ENCODE results near the gene MEX3D.
A peak's percentile ranks its signal among the peaks of the same experiment; 100 is the strongest.

The MEX3D gene

DNA sequence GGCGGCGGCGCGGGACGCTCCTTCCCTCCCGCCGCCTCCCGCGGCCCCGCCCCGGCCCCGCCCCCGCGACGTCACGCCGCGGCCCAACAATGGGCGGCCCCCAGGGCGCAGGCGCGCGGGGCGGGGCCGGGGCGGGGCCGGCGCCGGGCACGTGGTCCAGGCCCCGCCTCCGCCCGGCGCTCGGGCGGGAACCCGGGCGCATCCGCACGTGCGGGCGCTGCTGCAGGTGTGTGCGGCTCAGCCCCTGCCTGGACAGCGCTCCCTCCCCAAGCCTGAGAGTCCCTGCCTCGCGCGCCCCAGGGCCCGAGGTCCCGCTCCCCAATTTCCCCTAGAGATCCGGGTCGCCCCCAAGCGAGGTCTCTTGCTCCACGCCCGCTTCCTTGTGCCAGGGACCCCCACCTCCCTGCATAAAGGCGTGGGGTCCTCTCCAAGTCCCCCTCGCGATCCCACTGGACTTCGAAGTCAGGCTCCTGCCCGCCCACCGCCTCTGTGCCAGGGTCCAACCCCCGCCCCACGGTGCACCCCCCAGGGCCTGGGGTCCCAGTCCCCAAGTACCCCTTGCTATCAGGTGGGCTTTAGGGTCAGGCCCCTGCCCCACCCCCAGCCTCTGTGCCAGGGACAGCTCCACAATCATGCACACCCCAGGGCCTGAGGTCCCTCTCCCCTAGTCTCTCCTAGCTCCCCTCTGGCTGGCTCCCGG lies at the start of gene MEX3D:
MEX3D (minus strand) TSS at position 6 of the 700 bp plus-strand sequence. CDS start 267 bp downstream, outside the sequence.
- peak; percentile 71 for DNase-seq (ENCODE audit: low read depth)

DNA sequence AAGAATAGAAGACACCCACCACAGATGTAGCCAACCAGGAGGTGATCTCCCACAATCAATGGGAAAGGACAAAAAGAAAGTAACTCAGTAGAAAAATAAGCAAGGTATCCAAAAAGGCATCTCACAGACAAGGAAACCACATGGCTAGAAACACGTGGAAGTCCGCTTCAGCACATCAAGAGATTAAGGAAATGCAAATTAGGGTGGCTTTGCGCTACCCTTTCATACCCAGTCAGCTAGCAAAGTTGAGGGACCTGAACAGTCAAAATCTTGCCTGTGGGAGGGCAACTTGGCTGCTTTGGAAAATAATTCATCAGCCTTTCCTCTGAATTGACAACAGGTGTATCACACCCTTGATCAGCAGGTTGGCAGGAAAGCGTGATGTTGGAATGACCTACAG lies 48.8 kb upstream of the MEX3D start:
- DNase-seq (ENCODE audit: low read depth): no peak

DNA sequence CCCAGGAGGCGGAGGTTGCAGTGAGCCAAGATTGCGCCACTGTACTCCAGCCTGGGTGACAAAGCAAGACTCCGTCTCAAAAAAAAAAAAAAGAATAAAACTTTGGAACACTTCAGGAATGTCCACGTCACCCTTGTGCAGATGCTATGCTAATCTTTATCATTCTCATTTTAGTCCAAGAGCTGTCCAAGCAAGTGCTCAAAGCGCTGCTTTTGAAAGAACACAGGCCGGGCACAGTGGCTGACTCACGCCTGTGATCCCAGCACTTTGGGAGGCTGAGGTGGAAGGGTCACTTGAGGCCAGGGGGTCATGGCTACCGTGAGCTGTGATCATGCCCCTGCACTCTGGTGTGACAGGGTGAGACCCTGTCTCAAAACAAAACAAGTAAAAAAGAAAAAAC lies 48.3 kb upstream of the MEX3D start:
- no peak for DNase-seq (ENCODE audit: low read depth)

DNA sequence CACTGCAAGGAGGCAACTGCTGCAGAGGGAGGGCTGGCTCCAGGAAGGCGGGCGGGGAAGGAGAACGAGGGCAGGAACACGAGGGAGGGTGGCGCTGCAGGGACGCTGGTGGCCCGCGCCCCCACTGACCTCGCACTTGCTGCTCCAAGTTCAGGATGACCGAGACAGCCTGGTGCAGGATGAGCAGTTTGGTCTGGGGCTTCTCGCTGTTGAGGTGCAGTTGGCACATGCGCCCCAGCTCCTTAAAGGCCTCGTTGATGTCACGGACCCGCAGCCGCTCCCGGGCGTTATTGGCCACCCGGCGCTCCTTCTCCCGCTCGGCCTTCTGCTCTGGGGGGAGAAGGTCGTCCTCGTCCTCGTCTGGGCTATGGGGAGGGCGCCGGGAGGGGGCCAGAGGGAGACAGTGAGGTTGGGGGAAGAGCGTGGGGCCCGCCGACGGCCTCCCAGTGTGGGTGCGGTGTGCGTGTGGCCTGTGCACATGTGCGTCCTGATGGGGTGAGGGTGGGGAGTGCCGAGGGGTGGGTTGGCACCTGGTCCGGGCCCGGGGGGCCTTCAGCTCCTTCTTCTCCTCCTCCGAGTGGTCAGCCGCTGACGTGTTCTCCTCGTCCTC lies 47.1 kb upstream of the MEX3D start:
- DNase-seq (ENCODE audit: low read depth): no peak

DNA sequence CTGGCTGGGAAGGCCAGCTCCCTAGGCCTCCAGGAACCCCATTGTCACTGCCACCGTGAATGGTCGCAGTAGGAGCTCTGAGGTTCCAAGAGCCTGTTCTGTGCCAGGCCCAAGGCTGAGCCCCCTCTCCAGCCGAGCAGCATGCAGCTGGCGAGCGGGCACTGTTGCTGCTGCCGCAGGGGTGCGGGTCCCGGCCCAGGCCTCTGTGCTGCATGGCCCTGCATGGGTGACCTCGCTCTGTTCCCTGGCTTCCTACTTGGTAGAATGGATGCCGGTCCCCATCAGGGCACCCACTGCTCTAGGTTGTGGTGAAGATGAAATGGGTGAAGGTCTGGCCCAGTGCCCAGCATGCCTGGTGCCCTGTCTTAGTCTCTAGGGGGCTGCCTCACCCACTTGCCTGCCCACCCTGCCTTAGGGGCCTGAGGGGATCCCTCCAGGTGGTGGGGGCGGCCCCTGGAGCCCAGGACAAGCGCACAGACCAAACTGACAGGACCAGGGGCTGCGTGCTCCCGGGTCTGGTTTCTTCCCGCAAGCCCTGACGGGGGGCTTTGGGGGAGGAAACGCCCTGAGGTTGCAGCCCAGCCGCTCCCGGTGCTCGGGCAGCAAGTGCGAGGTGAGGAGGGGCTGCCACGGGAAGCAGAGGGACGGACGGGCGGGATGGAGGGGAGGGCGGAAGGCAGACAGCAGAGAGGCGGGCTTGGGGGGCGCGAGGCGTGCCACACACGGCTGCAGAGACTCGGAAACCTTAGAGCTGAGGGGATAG lies 45.9 kb upstream of the MEX3D start:
- DNase-seq (ENCODE audit: low read depth): no peak

DNA sequence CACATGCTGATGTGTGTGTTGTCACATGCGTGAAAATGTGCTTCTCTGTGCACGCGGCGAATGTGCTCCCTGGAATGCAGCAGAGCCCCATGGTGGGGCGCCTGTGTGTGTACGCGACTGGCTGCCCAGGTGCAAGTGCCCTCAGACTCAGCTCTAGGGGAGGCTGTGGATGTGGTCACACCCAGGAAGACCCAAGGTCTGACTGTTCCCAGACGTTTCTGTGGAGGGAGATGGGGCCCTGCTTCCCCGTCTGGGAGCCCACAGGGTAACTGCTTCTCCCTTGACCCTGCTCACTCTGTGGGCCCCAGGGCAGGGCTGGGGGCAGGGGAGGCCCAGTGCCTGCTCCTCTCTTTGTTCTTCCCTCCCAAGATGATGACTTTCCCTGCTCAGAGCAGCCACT lies 45.0 kb upstream of the MEX3D start:
- no peak for DNase-seq (ENCODE audit: low read depth)

DNA sequence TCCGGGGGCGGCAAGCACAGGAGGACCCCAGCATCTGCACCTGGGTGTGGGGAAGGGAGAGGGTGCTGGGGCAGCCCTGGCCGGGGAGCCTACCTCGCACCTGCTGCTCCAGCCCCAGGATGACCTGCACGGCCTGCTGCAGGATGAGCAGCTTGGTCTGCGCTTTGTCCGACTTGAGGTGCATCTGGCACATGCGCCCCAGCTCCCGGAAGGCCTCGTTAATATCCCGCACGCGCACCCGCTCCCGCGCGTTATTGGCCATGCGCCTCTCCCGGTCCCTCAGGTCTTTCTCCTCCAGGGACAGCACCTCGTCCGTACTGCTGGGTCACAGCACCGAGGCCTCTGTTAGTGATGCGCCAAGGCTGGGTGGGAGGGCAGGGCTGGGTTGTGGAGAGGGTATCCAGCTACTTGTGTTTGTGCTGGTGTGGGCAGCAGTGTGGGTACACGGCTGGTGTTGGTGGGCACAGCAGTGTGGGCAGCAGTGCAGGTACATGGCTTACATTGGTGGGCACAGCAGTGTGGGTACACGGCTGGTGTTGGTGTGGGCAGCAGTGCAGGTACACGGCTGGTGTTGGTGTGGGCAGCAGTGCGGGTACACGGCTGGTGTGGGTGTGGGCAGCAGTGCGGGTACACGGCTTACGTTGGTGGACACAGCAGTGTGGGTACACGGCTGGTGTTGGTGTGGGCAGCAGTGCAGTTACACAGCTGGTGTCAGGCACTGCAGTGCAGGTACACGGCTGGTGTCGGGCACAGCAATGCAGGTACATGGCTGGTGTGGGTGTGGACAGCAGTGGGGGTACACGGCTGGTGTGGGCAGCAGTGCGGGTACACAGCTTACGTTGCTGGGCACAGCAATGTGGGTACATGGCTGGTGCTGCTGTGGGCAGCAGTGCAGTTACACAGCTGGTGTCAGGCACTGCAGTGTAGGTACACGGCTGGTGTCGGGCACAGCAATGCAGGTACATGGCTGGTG lies 44.3 kb upstream of the MEX3D start:
- DNase-seq (ENCODE audit: low read depth): no peak

DNA sequence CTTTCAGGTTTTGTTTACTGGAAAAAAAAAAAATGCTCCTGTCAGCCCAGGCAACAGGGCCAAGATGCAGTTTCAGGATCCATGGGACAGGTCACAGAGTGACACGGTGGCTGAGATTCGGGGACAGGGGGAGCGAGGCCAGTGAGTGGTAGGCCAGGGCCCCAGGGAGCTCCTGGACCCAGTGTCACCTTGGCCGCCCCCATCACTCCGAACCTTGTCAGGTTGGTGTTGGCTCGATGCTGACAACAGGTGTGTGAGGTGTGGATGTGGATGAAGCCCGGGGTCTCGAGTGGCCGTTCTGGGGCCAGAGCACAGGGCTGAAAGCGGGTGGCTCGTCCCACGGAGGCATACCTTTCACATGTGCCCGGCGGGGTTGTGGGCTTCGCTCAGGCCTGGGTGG lies 43.2 kb upstream of the MEX3D start:
- DNase-seq (ENCODE audit: low read depth): no peak

DNA sequence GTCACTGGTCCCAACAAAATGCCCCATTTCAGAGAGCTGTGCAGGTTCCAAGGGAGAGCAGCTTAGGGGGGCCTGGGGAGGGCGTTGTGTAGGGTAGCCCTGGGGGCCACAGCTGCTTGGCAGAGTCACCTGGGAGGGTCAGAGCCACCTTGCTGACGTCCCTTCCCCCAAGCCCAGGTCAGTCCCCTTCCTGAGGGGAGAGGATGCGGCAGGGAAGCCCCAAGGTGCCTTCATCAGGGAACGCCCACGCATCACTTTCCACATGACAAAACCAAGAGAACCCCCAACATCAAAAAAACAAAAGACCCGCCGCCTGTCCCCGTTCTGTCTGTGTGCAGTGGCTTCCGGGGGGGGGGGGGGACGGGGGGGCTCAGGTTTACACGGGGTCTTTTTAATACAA lies 42.5 kb upstream of the MEX3D start:
- no peak for DNase-seq (ENCODE audit: low read depth)

DNA sequence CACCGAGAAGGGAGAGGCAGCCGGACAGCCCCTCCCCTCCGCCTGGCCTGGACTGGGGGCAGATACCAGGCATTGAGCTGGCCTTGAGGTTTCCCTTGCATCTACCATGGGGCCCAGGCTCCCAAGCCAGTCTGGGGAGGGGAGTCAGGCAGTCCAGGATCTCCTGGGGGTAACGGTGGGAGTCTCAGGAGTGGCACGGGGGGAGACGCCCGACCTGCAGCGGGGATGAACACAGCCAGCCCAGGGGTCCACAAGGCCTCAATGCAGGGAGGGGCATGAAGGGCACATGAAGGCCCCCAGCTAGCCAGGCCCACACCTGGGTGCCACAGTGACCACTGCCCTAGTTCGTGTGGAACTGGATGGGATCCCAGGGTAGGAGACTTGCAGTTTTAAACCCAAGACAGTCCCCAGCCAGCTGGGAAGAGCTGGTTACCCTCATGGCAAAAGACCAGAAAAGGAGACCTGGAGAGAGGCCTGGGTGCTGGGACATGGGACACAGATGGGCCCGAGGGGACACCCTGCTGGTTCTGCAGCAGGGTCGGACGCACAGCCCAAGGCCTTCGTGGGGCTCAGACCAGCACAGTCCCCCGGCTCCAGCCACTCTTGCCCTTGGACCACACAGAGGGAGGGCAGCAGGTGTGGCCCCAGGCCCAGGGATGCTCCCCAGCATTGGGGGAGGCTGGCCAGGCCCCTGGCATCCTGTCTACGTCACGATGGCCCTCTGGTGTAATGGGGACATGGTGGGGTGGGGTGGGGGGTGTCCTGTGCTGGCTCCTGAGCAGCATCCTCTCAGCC lies 41.8 kb upstream of the MEX3D start:
- DNase-seq (ENCODE audit: low read depth): no peak

DNA sequence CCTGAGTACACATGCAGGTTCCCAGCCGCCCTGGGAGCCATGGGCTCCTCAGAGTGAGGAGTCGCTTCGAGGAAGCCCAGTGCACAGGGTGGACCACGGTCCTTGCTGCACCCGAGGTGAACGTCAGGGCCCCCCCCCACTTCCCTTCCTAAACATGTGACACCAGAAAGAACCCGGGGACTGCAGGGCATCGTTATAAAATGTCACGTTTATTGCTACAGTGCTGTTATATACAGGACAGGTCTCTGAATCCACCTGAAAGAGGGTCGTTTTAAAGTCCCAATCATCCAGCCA lies 40.9 kb upstream of the MEX3D start:
- DNase-seq (ENCODE audit: low read depth): no peak

DNA sequence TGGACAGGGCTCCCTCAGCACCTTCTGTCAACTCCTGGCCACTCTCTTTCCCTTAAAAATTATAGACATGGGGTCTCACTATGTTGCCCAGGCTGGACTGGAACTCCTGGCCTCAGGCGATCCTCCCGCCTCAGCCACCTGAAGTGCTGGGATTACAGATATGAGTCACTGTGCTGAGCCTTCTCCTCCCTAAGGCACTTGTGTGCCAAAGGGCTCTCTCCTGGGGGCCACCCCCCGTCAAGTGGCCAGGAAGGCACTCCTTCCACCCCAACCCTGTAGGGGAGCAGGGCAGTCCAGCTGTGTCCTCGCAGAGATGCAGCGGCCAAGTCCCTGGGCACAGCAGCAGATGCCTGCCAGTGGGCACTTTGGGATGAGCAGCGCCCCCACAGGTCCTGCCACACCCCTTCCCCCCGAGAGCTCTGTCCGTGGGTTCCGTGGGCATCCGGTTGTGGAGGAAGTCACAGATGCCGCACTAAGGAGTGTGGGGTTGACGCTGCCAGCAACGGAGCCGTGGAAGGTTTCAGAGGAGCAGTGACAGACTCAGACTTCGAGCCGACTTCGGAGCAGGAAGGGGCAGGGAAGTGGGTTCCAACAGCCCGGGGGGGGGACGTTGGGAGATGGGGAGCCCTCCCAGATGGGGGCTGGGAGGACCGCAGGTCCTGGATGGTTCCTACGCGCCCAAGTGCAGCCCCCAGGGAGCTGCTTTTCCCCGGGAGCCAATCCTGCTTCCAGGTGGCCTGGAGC lies 40.4 kb upstream of the MEX3D start:
- DNase-seq (ENCODE audit: low read depth): no peak

DNA sequence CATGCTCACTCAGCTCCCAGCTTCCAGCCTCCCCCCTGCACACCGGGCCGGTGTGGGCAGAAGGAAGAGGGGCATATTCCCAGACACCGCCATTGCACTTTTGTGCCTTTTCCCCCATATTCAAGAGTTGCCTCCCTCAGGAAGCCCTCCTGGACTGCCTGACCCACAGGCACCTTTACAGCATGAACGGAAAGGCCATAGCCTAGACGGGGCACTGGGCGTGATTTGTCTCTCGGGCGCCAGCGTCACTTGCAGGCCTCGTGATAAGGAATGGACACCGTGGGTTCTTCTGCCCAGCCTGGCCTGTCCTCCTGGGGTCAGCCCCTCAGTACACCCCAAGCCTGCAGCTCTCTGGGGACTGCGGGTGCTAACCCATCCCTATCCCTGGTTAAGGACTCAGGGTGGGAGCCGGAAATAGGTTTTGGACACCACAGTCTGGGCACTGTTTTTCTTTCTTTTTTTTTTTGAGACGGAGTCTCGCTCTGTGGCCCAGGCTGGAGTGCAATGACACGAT lies 38.1 kb upstream of the MEX3D start:
- DNase-seq (ENCODE audit: low read depth): no peak

DNA sequence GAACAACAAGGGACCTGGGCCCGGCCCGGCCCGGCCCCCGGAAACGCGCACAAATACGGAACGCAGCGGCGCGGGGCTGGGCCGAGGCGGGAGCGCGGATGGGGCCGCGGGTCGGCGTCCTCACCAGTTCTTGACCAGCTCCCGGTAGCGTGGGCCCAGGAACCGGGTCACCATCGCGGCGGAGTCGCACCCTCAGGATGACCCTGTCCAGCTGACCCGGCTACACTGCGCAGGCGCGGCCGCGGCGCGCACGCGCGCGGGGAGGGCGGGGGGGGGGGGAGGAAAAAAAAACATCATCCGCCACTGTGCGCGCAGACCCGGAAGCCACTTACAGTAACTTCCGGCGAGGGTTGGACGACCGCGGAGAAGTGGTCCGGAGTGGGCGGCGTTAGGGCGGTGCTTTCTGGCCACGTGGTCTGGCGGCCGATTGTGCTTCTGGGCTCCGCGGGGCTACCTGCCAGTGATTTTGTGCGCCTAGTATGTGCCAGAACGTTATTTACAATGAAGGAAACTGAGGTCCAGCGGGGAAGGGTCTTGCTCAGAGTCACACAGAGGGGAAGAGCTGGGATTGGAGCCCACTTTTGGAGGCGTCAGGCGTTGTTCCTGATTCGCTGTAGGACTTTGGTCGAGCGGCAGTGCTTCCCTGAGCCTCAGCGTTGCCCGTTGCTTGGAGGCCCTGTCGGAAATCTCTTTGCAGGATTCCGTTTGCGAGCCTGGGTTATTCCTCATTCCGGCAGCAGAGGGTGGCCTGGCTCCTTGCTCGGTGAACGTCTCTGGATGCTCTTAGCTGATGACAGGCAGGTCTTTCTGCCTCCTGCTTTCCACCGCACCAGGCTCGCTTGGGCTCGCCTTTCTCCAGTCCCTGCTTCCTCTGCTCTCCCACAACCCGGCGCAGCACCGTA lies 37.4 kb upstream of the MEX3D start, which contains the start of gene UQCR11:
UQCR11 (minus strand) TSS at position 227 of the 902 bp plus-strand sequence; CDS start at position 174, 53 bp downstream.
- peak; percentile 87 for DNase-seq (ENCODE audit: low read depth)

DNA sequence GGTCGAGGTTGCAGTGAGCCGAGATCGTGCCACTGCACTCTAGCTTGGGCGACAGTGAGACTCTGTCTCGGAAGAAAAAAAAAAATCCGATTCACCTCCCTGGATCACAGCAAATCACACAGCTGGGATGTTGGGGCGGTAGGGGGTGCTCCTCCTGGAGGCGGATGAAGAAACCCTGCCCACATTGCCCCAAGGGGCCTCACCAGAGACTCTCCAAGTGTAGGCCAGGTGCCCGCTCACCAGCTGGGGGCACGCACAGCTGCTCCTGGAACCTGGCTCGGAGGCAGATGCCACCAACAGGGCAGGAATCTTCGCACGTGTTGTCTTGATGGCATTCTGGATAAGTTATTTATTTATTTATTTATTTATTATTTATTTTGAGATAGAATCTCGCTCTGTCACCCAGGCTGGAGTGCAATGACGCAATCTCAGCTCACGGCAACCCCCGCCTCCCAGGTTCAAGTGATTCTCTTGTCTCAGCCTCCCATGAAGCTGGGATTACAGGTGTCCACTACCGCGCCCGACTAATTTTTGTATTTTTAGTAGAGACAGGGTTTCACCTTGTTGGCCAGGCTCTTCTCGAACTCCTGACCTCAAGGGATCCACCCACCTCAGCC lies 34.1 kb upstream of the MEX3D start:
- no peak for DNase-seq (ENCODE audit: low read depth)

DNA sequence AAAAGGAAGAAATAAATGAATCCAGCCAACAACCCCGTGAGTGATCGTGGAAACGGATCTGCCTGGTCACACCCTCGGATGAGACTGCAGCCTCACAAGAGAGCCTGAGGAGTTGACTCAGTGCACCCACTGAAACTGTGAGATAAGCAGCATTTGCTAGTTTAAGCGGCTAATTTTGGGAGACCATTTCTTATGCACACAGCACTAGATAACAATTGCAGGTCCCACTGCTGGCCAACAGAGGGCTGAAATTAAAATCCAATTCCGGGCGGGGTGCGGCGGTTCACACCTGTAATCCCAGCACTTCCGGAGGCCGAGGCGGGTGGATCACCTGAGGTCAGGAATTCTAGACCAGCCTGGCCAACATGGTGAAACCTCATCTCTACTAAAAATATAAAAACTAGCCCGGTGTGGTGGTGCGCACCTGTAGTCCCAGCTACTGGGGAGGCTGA lies 33.5 kb upstream of the MEX3D start:
- DNase-seq (ENCODE audit: low read depth): no peak

DNA sequence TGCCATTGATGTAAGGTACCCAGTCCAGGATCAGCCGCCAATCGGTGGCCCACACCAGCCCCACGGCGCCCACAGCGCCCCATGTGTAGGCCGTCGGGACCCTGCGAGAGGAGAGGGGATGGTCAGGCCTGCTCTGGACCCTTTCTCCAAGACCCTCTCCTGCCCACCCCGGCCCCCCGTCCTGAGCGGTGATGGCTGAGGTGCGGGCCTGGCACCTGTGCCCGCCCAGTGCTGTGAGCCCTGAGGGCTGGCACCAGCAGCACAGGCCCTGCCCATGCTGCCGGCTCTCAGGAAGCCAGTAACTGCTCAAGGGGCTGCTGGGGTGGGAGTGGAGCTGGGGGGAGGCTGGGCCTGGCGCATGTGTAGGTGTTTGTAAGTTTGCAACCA lies 31.3 kb upstream of the MEX3D start:
- no peak for DNase-seq (ENCODE audit: low read depth)

DNA sequence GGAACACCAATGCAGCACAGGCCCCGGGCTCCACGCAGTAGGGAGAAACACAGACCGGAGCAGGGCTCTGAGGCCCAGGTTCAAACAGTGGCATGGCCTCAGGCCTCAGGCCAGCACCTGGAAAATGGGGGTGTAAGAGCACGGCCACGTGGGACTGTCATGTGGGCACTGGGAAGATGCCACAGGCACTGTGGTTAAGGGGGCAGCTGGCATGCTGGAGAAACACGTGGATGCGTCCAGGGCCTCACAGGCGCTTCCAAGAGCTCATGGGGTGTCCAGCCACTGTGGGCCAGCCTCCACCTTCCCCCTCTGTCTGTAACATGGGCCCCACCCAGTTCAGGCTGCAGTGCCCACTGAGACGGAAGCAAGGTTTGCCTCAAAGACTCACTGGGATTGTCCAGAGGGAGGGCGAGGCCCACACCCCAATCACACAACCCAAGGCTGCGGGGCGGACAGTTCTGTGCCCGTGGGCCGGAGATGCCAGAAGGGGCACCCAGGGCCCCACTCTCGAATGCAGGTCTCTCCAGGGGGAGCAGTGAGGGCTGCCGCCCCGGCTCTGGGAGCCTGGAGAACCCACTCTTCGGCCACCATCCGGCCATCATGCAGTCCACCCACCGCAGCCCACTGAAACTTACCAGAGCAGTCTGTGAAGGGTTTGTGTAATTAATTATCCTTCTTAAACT lies 30.8 kb upstream of the MEX3D start:
- no peak for DNase-seq (ENCODE audit: low read depth)

DNA sequence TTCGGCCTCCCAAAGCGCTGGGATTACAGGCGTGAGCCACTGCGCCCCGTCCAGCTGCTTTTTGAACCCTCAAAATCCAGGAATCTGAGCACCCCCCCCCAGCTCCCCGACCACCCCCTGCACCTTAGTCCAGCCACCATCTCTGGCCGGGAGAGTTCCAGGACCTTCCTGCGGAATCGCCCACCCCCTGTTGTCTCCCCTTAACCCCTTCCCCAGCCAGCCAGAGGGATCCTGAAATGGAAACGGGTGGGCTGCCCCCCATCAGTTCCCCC lies 25.3 kb upstream of the MEX3D start:
- DNase-seq (ENCODE audit: low read depth): no peak

Data from stimulated activated CD8-positive, alpha-beta memory T cell treated with anti-CD3 and anti-CD28 coated beads, Interleukin-12 subunit alpha, Interleukin-12 subunit beta, amount 100 ng/mL, for 1 hour (primary cell).